Stimulated activated CD8-positive, alpha-beta memory T cell treated with anti-CD3 and anti-CD28 coated beads, Interleukin-2, amount 100 ng/mL, for 48 hours (primary cell): ENCODE data around the gene EID3.
"Not testable (repeated sequence)": the region's sequence is repeated elsewhere in the genome, so short reads cannot be mapped to it uniquely, and the experiment has no call there.

ENCODE experiments used
- DNase-seq, 2 donors: peaks; one replicate each; pipeline ENCODE4 v3.0.0-alpha.2; 2020; ENCODE audit warnings: low read depth in 2 of 2

Gene EID3

DNA sequence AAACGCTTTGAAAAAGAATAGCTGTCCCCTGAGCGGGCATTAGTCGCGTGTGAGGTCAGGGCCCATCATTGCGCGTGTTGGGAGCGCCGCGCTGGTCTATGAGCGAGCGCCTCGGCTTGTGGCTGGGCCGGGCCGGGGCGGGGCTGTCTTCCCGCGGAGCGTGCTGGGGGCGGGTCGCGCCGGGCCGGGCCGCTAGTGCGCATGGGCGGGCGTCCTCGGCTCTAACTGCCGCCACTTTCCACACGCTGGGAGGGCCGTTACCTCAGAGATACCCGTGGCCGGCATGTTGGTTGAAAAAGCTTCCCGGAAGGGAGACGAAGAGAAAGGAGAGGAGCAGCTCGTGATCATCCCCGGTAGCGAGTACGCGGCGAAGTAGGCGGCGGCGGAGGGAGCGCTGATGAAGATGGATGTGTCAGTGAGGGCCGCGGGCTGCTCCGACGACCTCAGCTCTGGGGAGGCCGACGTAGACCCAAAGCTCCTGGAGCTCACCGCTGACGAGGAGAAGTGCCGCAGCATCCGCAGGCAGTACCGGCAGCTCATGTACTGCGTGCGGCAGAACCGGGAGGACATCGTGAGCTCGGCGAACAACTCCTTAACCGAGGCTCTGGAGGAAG lies at the start of gene EID3:
EID3 (plus strand) TSS at position 202 of the 614 bp plus-strand sequence; CDS start at position 398, 196 bp downstream.
- DNase-seq, result peak; percentile 87 to 88

GRCh38 chr12:104257913-104258472 lies 45.5 kb upstream of the EID3 start:
- no peak for DNase-seq

GRCh38 chr12:104258476-104259067 lies 45.0 kb upstream of the EID3 start:
- DNase-seq, result no peak

GRCh38 chr12:104263026-104263425 lies 40.5 kb upstream of the EID3 start:
- no peak for DNase-seq

DNA sequence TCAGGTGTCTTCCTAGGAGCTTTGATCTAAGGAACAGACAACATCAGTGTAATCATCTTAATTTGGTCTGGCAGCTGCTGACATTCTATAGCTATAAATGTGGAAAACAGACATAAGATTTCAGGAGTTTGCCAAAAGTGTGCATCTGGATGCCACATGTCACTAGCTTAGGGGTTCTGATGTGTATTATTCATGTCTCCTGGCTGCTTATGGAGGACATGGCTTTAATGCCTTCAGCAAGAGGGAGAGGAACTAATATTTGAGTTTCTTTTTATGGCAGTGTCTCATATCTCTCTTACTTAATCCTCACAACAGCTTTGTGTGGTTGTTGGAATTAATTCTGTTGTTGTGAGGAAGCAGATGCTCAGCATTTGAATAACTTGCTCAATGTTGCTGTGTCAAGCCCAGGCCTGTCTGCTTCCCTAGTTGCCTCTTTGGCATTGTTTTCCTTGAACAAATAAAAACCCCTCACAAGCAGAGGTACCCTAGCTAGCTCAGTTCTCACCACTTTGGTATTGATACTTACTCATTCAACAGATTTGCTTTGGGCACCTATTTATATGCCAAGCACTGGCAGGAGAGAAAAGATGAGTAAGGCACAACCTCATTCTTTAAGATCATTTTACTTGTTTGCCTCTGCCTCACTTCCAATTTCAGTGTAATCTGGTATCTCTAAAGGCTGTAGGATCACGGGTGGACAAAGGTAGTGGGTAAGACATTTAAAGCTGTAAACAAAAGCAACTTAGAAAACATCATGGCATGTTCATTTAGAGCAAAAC lies 39.8 kb upstream of the EID3 start:
- DNase-seq, result no peak

DNA sequence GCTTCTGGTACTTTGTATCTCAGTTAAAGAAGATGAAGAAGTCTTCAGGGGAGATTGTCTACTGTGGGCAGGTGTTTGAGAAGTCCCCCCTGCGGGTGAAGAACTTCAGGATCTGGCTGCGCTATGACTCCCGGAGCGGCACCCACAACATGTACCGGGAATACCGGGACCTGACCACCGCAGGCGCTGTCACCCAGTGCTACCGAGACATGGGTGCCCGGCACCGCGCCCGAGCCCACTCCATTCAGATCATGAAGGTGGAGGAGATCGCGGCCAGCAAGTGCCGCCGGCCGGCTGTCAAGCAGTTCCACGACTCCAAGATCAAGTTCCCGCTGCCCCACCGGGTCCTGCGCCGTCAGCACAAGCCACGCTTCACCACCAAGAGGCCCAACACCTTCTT lies 38.1 kb upstream of the EID3 start:
- not testable (repeated sequence) for DNase-seq

- DNase-seq, result no peak
Measured at GRCh38 chr12:104272938-104273337, 30.6 kb upstream of the EID3 start.

GRCh38 chr12:104273503-104273902 lies 30.0 kb upstream of the EID3 start:
- no peak for DNase-seq

GRCh38 chr12:104274811-104275210 lies 28.7 kb upstream of the EID3 start:
- DNase-seq, result no peak

- DNase-seq, result no peak
Measured at GRCh38 chr12:104275689-104276088, 27.9 kb upstream of the EID3 start.

DNA sequence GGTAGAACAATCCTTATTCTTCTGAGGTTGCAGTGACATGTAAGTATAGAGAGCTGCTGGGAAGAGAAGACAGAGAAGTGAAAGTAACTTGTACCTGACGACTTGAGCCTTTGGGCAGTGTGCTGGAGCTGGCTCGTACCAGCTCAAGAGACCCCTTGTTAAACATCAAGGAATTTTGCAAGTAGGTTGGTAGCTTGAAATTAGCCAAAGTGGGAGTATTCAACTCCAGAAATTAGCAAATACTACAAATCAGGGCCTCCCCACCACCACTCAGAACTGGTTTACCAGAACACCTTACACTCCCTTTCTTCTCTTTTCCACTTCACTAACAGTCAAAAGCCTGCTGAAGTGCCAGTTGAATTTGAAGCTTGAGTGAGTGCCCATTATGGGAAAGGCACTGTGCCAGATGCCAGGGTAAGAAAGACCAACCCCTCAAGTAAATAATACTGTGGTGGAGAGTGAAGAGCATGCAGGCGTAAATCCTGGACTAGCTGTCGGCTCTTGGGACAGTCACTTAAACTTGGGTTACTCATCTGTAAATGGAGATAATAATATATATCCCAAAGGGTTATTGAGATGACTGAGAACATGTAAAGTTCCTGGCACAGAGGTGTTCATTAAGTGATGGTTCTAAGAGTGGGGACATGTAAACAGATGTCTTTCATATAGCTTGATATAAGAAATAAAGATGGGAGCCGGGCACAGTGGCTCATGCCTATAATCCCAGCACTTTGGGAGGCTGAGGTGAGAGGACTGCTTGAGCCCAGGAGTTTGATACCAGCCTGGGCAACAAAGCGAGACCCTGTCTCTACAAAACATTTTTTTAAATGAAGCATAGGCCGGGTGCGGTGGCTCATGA lies 27.0 kb upstream of the EID3 start:
- no peak for DNase-seq

DNA sequence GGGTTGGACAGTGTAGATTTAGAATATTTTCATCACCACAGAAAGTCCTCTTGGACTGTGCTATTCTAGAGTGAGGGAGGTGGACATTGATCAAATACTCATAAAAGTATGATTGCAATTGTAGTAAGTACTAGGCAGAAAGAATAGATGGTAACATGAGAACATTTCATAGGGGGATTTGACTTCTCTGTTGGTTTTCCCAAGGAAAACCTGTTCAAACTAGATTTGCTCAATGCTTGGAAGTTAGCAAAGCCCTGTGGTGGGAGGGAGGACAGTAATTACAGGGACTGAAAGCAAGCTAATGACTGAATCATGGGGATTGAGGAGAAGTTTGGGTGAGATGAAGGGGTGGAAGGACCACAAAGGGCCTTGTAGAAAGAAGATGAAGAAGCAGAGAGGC lies 24.4 kb upstream of the EID3 start:
- DNase-seq, result no peak

DNA sequence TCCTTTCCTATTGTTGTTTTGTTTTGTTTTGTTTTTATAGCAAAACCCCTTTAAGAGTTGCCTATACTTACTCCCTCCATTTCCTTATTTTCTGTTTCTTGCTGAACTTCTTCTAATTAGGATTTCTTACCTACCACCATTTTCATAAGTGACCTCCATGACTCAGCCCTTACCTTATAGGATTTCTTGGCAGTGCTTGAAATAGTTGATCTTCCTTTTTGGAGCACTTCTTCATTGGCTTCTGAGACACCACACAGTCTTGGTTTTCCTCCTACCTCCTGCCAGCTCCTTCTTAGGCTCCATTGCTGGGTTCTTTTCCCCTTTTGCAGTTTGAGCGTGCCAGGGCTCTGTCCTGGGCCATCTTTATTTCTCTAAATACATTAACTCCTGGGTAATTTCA lies 23.4 kb upstream of the EID3 start:
- no peak for DNase-seq

DNA sequence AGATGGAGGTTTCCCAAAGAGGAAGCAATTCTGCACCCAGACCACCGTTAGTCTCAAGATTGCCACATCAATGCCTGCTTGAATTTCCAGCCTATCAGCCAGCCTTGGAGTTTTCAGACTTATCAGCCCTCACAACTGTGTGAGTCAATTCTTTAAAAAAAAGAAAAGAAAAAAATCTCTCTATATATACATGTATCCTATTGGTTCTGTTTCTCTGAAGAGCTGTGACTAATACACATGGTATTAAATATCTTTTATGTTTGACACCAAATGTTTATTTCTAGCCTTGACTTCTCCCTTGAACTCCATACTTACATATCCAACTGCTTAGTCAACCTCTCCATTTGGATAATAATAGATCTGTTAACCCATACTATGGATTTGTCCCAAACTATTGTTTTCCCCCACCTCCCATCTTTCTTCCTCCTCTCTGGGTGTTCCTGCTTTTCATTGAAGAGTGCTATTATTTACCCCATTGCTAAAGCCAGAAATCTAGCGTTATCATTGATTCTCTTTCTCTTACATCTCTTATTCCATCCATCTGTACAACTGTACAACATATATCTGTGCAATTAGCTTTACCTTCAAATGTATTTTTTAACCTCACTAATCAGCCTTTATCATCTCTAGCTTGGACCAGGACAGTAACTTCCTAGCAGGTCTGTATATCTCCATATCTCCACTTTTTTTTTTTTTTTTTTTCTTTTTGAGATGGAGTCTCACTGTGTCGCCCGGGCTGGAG lies 22.7 kb upstream of the EID3 start:
- no peak for DNase-seq

DNA sequence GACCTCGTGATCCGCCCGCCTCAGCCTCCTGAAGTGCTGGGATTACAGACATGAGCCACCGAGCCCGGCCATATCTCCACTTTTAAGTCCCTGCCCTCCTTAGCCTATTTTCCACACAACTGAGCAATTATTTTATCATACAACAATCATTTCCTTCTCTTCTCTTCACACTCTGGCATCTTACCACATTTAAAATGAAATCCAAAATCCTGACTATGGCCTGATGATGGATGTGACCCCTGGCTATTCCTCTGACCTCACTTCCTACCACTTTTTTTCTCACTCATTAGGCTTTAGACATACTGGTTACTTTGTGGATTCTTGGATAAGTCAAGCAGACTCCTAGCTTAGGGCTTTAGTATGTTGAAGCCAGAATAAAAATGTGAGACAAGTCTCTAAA lies 21.9 kb upstream of the EID3 start:
- DNase-seq, result no peak

DNA sequence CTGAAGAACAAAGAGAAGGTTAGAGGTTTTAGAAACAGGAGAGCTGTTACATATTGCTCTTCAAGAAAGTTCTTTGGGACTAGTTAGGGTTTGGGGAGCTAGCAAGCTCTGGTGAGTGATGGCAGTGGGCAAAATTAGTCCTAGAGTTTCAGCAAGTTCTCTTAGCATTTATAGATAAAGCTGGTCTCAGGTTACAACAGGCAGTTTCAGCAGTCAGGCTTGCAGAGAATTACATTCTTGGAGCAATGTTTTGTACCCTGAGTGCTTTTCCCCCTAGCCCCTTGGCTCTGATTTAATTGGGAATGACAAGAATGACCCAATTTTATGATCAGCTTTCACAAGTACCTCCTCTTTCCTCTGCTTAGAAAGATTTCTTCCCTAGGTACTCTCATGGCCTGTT lies 21.4 kb upstream of the EID3 start:
- DNase-seq, result no peak

GRCh38 chr12:104285740-104286515 lies 17.6 kb upstream of the EID3 start:
- no peak for DNase-seq

DNA sequence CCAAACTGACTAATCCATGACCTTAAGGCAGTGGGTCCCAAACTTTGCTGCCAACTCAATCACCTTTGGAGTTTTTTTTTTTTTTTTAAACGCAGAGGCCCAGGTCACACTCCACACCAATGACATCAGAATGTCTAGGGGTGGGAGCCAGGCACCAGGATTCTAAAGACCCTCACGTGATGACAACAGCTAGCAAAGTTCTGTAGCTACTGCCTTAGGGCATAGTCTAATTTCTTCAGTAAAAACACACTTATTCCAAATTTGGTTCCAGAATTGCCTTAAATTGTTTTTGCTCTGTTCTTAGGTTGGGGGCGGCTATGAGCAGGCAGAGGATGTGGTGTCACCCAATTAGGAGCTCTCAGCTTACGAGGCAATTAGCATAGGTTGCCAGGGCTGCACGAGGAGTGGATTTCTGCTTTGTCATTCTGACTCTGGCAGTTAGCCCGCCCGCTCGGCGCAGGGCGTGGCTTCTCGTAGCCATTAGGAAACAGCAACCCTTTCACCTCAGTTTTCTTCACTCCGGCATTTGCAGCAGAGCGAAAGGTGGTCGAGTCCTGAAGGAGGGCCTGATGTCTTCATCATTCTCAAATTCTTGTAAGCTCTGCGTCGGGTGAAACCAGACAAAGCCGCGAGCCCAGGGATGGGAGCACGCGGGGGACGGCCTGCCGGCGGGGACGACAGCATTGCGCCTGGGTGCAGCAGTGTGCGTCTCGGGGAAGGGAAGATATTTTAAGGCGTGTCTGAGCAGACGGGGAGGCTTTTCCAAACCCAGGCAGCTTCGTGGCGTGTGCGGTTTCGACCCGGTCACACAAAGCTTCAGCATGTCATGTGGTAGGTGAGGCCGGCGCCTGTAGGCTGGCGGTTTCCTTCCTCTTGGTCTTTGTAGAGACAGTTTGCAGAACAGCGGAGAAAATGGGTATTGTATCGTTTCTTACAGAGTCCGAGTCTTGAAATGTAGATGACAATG lies 16.7 kb upstream of the EID3 start:
- DNase-seq, result peak; percentile 75 to 82

- peak; percentile 78 to 80 for DNase-seq
Measured at GRCh38 chr12:104288635-104289274, 14.8 kb upstream of the EID3 start.
